VCaP (cell line): ENCODE measurements around the gene PDHB.

Experiments used
- H3K27ac ChIP-seq: fragments of 450-650 bp; 2 replicates; pipeline ENCODE4 v1.5.1; 2017
- CTCF ChIP-seq: fragments of 450-650 bp; conservative IDR thresholded peaks from 2 replicates; pipeline ENCODE4 v1.5.1; 2017; ENCODE audit warnings: mild to moderate bottlenecking, moderate library complexity

Gene PDHB

GRCh38 chr3:58434511-58434910 is 879 bp upstream of the PDHB start:
- H3K27ac ChIP-seq = peak overlapping the region; percentile 91
- TF ChIP-seq CTCF = no peak

- TF ChIP-seq CTCF = no peak
- peak overlapping the region; percentile 91 for H3K27ac ChIP-seq
These were observed 504 bp upstream of the PDHB start for GRCh38 chr3:58434168-58434504.

- peak overlapping the region; percentile 91 for H3K27ac ChIP-seq
- no peak for TF ChIP-seq CTCF
These were observed 727 bp downstream of the PDHB start for GRCh38 chr3:58432905-58433304.

- peak overlapping the region; percentile 65 for H3K27ac ChIP-seq
These were observed 4.0 kb downstream of the PDHB start for GRCh38 chr3:58429657-58430056.

GRCh38 chr3:58427661-58428361 is 5.8 kb downstream of the PDHB start:
- no peak for TF ChIP-seq CTCF
- H3K27ac ChIP-seq = peak overlapping the region; percentile 65

More at GRCh38 chr3:58429657-58430056, 4.0 kb downstream of the PDHB start:
- no peak for TF ChIP-seq CTCF

GRCh38 chr3:58425782-58426181 is 7.8 kb downstream of the PDHB start:
- no peak for TF ChIP-seq CTCF
- H3K27ac ChIP-seq = no peak overlapping the region

- H3K27ac ChIP-seq = no peak overlapping the region
- no peak for TF ChIP-seq CTCF
These were observed 9.0 kb downstream of the PDHB start for GRCh38 chr3:58424613-58425012.
